ENCODE data around the gene RALGAPB.
"Not testable (repeated sequence)": the region's sequence is repeated elsewhere in the genome, so short reads cannot be mapped to it uniquely, and the experiment has no call there.

RALGAPB gene

DNA sequence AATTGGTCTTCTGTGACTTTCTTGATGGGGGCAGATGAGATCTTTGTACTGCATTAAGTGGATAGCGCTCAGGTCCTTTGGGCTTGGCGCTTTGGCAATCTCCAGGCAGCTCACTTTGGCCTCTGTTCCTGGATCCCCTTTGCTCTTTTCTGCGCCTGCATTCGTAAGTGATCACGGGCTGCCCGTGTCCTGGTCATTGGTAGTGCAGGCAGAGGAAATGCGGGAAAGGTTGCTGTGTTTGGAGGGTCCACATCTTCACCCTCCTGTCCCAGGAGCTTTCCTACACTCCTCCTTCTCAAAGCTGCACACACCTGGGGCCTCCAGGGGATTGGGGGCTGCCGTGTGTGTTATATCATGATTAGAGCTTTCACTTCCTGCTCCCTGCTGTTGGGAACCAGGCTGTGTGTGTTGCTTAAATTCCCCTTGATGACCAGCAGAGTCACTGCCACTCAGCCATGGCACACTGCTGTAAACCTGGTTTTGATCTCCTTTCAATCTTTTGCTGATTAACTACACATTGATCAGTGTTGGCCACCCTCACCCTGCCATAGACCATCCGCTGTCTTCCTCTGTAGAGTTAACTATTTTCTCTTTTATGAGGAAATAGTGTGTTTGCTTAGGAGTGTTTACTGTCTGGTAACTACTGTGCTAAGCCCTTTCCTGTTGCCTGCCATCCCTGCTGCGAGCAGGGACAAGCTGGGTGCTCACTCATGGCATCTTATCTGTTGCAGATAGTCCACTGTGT, 24.5 kb upstream of the RALGAPB start:
- DNase-seq: no peak

DNA sequence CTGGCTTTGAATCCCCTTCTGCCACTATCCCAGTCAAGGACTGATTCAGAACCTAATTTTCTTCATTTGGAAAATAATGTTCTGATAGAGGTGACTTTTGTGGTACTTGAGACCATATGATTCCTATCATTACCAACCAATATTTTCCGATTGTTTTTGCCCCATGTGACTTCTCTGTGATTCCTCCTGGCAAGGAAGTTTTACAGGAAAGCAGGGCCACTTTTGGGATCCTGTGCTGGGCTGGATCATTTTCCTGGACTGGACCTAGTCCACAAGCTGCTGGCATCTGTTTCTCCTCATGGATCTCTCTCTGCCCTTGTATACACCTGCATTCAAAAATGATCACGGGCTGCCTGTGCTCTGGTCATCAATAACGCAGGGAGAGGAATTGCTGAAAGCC, 23.6 kb upstream of the RALGAPB start:
- DNase-seq: no peak

- no peak for DNase-seq
Measured at GRCh38 chr20:38450412-38450975, 22.1 kb upstream of the RALGAPB start.

- DNase-seq: no peak
Measured at GRCh38 chr20:38452880-38453624, 19.6 kb upstream of the RALGAPB start.

DNA sequence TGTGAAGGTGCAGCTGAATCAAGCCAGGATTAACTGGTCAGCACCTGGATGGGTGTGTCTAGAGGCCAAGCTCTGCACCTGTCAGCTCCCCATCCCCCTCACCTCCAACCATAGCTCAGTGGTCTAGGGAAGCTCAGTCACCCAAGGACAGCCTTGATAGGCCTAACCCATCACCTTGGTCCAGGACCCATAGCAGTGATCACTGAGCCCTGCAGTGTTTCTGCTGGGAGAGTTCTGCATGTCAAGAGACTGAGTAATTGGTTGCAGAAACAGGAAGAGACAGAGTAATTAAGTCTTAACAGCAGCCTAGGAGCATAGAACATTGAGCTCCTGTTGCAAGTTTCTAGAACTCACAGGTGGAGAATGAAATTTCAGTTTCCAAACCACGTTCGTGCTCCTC, 18.7 kb upstream of the RALGAPB start:
- no peak for DNase-seq

DNA sequence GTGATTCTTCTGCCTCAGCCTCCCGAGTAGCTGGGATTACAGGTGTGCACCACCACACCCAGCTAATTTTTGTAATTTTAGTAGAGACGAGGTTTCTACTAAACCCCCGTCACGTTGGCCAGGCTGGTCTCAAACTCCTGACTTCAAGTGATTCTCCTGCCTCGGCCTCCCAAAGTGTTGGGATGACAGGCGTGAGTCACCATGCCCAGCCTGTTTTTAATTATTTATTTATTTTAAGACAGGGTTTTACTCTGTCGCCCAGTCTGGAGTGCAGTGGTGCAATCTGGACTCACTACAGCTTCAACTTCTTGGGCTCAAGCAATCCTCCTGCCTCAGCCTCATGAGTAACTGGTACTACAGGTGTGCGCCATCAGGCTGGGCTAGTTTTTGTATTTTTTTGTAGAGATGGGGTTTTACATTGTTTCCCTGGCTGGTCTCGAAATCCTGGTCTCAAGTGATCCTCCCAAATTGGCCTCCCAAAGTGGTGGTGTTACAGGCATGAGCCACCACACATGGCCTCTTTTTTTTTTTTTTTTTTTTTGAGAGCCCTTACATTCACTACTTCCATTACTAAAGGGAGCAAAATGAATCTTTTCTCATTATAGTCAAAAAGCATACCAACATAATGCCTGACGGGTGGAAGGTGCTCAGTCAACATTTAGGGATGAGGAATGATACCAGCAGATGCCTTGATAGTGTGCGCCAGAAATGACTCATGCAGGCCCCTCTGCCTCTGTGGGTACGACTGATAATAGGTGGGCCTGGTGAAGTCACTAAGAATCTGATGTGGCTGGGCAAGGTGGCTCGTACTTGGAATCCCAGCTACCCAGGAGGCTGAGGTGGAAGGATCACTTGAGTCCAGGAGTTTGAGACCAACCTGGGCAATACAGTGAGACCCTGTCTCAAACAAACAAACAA, 17.8 kb upstream of the RALGAPB start:
- DNase-seq: no peak

GRCh38 chr20:38458314-38458713, 14.3 kb upstream of the RALGAPB start:
- no peak for DNase-seq

DNA sequence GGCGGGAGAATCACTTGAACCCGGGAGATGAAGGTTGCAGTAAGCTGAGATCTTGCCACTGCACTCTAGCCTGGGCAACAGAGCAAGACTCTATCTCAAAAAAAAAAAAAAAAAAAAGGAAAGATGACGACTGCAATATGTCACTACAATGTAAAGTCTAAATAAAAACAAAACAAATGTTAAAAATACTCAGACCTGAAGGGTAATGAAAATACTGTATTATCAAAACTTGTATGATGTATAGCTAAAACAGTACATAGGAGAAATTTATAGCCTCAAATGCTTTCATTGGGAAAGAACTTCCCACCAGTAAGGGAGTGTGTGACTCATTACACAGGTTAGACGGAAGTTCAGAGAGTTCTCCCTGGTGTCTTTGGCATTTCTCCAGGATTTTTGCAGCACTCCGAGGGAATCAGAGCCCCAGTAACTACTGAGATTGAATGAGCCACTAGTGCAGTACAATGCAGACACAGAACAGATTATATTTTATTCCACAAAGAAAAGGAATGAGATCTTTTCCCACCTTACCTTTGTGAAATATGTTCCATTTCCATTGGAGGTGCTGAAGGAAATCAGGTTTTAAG, 12.5 kb upstream of the RALGAPB start:
- DNase-seq: peak; percentile 55 to 83

DNA sequence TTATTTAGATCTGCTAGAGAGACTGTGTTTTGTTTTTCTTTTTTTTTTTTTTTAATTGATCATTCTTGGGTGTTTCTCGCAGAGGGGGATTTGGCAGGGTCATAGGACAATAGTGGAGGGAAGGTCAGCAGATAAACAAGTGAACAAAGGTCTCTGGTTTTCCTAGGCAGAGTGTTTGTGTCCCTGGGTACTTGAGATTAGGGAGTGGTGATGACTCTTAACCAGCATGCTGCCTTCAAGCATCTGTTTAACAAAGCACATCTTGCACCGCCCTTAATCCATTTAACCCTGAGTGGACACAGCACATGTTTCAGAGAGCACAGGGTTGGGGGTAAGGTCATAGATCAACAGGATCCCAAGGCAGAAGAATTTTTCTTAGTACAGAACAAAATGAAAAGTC, 12.0 kb upstream of the RALGAPB start:
- DNase-seq: not testable (repeated sequence)

- not testable (repeated sequence) for DNase-seq
Measured at GRCh38 chr20:38461167-38461566, 11.5 kb upstream of the RALGAPB start.

DNA sequence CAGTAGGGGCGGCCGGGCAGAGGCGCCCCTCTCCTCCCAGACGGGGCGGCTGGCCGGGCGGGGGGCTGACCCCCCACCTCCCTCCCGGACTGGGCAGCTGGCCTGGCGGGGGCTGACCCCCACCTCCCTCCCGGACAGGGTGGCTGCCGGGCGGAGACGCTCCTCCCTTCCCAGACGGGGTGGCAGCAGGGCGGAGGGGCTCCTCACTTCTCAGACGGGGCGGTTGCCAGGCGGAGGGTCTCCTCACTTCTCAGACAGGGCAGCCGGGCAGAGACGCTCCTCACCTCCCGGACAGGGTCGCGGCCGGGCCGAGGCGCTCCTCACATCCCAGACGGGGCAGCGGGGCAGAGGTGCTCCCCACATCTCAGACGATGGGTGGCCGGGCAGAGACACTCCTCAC, 11.1 kb upstream of the RALGAPB start:
- DNase-seq: not testable (repeated sequence)

DNA sequence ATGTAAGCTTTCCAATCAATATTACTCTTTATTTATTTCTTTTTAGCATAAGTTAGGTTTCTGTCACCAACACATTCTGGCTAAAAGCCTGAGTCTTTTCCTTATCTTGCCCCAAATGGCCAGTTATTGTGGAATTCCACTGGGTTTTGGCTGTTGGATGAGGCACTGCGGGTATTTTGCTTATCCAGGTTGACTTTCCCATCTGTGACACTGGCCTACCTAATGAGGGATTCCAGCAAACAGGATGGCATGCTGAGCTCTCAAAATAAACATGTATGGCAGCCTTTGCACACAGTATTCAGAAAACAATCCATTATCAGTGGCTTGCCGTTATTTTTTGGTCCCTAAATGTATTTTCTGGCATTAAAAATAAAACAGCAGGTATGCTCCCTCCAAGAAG, 6.5 kb upstream of the RALGAPB start:
- no peak for DNase-seq

GRCh38 chr20:38466983-38467382, 5.7 kb upstream of the RALGAPB start:
- no peak for DNase-seq

DNA sequence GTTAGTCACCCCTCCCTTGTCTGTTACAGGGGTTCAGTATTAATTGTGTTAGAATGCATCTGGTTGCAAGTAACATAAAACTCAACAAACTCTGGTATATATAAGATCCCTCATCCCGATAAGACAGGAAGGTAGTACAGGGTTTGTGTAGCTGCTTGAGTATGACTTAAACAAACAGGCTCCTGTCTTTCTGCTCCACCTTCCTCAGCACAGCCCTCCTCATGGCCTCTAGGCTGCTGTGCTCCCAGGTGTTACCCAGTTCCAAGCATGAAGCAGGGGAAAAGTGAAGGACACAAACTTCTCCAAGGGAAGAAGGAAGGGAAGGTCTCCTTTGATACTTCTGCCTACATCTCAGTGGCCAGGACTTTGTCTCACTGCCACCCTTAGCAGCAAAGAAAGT, 1.4 kb upstream of the RALGAPB start:
- no peak for DNase-seq

DNA sequence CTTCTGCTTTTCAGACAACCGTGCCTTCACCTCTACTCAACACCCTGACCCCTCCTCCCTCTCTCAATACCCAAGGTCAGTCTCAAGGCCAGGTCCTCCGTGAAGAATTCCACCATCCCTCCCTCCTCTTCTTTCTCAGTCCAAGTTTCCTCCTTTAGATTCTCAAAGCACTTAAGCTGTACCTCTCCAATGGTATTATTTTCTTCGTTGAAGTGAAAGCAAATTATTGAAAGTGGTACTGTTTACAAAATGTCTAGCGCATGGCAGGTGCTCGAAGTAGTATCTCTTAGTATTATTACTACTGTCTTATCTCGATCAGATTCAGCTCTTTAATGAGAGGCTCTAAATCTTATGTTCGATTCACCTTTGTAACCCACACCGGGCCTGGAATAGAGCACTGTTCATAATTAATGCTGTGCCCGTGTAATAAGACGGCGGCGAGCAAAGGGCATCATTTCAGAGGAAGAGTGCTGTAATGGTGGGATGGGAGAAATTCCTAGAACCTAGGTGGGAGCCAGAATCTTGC, 593 bp upstream of the RALGAPB start:
- no peak for DNase-seq

GRCh38 chr20:38473367-38473795, 738 bp downstream of the RALGAPB start:
- DNase-seq: no peak

DNA sequence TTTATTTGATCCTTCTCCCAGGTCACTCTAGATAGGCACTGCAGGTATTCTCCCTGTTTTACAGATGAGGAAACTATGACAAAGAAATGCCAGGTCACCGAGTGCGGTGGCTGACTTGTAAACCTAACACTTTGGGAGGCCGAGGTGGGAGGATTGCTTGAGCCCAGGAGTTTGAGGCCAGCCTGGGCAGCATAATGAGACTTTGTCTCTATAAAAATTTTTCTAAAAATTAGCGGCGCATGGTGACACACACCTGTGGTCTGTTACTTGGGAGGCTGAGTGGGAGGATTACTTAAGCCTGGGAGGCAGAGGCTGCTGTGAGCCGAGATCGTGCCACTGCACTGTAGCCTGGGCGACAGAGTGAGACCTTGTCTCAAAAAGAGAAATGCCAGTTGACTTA, 5.1 kb downstream of the RALGAPB start:
- no peak for DNase-seq

DNA sequence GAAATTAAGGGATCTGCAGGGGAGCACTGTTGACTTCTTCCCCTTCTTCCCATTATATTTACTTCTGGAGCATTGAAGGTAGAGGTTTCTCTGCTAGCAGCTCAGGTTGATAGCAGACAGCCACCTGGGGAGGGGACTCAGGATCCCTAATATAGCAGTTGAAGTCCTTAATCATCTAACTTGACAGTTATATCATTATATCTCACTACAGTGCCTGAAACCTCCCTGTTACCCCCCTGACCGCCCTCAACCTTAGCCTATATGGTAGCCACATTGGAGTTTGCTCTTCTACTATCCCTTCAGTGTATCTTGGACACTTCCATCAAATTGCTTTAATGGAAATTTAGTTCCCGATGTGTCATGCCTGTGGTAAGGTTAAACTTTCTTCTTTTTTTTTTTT, 7.0 kb downstream of the RALGAPB start:
- DNase-seq: no peak

GRCh38 chr20:38485041-38485440, 12.4 kb downstream of the RALGAPB start:
- DNase-seq: no peak

DNA sequence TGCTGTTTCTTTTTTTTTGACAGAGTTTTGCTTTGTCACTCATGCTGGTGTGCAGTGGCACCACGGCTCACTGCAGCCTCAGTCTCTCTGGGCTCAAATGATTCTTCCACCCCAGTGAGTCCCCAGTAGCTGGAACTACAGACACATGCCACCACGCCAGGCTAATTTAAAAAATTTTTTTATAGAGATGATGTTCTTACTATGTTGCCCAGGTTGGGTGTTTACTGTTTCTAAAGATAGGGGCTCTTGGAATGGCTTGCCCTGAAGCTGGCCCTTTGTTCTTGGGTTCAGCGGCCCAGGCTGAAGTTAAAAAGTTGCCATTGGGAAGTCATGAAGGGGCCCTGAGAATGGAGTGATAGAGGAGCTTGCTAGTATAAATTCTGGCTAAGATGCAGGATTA, 16.5 kb downstream of the RALGAPB start:
- DNase-seq: no peak

DNA sequence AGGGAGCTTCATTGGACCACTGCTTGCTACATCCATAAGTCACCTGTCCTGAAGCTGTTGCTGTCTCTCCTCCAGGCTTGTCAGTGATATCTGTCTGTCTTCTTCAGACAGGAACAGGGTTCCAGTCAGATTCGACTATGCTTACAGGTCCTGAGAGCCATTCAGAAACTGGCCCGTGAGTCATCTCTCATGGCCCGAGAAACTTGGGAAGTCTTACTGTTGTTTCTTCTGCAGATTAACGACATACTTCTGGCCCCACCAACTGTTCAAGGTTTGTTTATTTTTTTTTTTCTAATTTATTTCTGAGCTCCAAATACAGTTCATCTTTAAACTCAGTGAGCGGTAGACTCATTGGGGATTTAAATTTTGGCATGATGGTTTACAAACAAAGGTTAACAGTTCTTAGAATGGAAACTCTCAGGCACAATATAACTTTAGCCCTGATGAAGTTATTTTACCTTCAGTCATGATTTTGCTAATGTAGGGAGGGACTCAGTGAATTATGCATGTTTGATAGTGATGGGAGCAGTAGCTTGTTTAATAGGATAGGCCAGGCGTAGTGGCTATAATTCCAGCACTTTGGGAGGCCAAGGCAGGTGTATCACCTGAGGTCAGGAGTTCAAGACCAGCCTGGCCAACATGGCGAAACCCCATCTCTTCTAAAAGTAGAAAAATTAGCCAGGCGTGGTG, 24.7 kb downstream of the RALGAPB start:
- DNase-seq: no peak

DNA sequence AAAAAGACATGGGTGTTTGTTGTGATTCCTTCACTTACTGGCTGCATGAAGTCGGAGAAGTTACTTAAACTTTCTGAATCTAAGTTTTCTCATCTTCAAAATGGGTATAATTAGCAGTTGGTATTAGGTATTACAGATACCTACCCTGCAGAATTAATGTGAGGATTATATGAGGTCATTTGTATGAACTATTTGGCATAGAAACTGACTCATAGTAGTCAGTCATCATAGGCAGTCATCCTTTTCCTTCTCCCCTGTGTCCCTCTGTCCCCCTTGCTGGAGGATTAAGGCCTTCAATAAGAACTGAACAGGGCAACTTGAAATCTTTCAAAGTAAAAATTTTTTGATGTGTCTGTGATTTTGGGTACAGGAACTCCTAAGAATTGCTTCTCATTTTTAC, 26.3 kb downstream of the RALGAPB start:
- no peak for DNase-seq
